ENCODE data around the gene CCT8L2.
"Not testable (repeated sequence)": the region's sequence is repeated elsewhere in the genome, so short reads cannot be mapped to it uniquely, and the experiment has no call there.

GRCh38 chr22:16543310-16543709, 49.3 kb downstream of the CCT8L2 start:
- TF ChIP-seq, protein P1, sequence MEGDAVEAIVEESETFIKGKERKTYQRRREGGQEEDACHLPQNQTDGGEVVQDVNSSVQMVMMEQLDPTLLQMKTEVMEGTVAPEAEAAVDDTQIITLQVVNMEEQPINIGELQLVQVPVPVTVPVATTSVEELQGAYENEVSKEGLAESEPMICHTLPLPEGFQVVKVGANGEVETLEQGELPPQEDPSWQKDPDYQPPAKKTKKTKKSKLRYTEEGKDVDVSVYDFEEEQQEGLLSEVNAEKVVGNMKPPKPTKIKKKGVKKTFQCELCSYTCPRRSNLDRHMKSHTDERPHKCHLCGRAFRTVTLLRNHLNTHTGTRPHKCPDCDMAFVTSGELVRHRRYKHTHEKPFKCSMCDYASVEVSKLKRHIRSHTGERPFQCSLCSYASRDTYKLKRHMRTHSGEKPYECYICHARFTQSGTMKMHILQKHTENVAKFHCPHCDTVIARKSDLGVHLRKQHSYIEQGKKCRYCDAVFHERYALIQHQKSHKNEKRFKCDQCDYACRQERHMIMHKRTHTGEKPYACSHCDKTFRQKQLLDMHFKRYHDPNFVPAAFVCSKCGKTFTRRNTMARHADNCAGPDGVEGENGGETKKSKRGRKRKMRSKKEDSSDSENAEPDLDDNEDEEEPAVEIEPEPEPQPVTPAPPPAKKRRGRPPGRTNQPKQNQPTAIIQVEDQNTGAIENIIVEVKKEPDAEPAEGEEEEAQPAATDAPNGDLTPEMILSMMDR (IDR thresholded peaks at IDR 0.05), result not testable (repeated sequence)
- TF ChIP-seq POLR2A, POLR2AphosphoS5 (IDR thresholded peaks at IDR 0.05): not testable (repeated sequence)
